Activated CD8-positive, alpha-beta memory T cell treated with anti-CD3 and anti-CD28 coated beads, Interleukin-2, amount 50 U/mL, for 24 hours (primary cell): Measurements from ENCODE around the gene HYAL2.
A peak's percentile ranks its signal among the peaks of the same experiment; 100 is the strongest.
"Not testable (repeated sequence)": the region's sequence is repeated elsewhere in the genome, so short reads cannot be mapped to it uniquely, and the experiment has no call there.

Experiments
- DNase-seq: peaks from one replicate; pipeline ENCODE4 v3.0.0-alpha.2; 2020; ENCODE audit errors: extremely low read depth

HYAL2 gene

GRCh38 chr3:50312041-50312440 lies 10.5 kb downstream of the HYAL2 start:
- not testable (repeated sequence) for DNase-seq

DNA sequence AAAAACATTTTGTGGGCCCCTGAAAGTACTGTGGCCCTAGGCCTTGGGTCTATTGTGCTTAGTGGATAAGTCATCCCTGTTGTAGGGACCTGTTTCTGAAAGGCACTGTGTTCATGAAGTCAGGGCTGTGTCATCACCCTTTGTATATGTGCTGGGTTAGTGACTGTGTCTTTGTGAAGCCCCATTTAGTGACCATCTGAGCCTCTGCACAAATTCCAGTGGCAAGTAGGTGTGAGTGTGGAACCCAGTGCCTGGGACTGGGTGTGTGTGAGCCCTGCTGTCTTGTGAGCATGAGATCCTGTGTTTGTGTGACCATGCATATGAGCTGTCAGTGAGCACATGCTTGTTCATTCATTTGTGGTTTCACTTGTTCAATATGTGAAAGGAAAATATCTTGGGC lies 17.9 kb downstream of the HYAL2 start:
- DNase-seq: no peak

GRCh38 chr3:50303013-50303815 lies 19.3 kb downstream of the HYAL2 start, which contains the start of gene HYAL1:
TSS of gene HYAL1 (minus strand) at chr3:50303574. CDS start at chr3:50302956, 618 bp downstream.
- DNase-seq: no peak

- no peak for DNase-seq
These were observed 20.2 kb downstream of the HYAL2 start for GRCh38 chr3:50302095-50303012.

- no peak for DNase-seq
These were observed 21.8 kb downstream of the HYAL2 start for GRCh38 chr3:50300681-50301254.

- DNase-seq: no peak
These were observed 22.4 kb downstream of the HYAL2 start for GRCh38 chr3:50299929-50300680.

DNA sequence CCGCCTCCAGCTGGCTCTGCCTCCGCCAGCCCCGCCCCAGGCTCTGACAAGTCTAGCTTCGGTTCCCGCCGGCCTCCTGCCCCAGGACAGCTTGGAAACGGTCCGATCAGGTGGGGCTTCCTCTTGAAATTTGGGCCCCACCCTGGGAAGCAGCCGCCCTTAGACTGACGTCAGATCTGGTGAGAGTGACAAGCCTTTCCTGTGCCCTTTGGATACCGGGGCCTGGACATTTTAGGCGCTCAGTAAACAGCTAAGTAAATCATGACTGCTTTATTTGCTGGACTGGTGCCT lies 23.0 kb downstream of the HYAL2 start:
- no peak for DNase-seq

DNA sequence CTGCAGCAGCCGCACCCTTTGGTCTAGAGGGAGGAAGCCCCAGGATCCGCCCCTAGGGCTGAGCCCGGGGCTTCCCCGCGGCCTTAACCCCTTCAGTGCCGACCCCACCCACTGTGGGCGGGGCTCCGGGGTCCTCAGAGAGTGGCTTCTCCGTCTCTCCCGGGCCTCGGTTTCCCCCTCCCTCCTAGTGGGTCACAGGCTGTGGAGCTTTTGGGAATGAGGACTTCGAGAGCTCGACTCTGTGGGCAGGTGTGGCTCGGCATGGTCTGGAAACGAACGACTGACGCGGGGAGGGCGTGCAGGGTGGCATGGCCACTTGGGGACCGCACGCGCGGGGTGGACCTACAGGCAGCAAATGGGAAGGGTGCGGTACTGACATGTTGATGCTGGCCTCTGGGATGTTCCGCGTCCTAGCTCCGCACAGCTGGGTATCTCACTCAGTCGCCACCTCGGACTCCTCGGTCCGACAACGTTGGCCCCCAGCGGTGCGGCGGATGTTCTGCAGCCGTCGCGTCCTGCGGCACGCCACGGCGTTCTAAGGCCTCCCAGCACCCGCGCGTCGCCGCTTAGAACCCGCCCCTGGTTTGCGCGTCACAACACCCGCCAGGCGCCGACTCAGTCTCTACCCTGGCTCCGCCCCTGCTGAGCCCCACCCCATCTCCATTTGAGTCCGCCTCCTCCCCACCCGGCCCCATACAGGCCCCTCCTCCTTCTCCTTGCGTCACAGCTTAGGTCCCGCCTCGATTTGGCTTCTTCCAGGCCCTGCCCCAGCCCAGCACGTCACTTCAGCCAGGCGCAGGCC lies 23.5 kb downstream of the HYAL2 start, which contains the start of the genes HYAL3 and NAA80:
Gene HYAL3 (minus strand): TSS at position 570 of the 802 bp plus-strand sequence. CDS start 3,803 bp downstream, outside the sequence.
Gene NAA80 (minus strand): TSS at position 570 of the 802 bp plus-strand sequence. CDS start 1,942 bp downstream, outside the sequence.
- DNase-seq: peak; percentile 98

GRCh38 chr3:50297896-50298725 lies 24.4 kb downstream of the HYAL2 start:
- DNase-seq: no peak

DNA sequence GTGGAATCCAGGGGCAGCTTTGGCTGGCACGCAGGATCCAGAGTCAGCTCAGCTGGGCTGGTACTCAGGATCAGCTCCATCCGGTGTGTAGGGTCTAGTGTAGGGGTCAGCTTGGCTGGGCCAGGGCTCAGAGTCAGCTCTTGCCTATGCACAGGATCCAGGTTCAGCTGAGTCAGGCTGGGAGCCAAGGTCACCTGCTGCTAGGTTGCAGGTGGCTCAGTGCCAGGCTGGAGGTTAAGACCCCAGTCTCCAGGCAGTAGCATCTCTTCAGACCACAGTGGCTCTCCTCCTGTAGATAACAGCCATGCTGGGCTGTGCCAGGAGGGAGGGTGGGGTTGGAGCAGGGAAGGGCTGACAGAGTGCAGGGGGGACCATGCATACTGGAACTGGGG lies 25.2 kb downstream of the HYAL2 start:
- DNase-seq: no peak

DNA sequence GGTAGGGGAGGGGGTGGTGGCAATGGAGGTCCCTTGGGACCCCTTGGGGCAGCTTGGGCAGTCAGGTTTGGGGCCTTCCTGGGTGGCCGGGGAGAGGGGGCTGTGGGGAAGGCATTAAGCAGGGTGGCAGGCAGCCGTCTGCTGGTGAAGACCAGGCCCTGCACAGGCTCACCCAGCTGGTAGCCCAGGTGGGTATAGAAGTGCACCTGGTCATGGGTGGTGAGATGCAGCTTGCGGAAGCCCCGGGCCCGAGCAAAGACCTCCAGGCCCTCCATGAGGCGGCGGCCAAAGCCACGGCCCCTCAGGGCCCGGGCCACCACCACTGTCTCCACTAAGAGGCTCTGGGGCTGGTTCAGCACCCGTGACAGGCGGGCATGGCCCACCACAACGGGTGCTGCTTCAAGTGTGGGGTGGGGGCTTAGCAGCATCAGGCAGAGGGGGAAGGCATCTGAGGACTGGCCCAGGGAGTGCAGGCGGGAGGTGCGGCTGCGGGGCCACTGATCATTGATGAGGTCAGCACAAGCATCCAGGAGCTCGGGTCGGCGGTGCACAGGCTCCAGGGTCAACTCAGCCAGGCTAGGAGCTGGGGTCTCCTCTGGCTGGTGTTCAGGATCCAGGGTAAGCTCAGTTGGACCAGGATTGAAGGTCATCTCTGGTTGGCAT lies 25.7 kb downstream of the HYAL2 start:
- DNase-seq: no peak

DNA sequence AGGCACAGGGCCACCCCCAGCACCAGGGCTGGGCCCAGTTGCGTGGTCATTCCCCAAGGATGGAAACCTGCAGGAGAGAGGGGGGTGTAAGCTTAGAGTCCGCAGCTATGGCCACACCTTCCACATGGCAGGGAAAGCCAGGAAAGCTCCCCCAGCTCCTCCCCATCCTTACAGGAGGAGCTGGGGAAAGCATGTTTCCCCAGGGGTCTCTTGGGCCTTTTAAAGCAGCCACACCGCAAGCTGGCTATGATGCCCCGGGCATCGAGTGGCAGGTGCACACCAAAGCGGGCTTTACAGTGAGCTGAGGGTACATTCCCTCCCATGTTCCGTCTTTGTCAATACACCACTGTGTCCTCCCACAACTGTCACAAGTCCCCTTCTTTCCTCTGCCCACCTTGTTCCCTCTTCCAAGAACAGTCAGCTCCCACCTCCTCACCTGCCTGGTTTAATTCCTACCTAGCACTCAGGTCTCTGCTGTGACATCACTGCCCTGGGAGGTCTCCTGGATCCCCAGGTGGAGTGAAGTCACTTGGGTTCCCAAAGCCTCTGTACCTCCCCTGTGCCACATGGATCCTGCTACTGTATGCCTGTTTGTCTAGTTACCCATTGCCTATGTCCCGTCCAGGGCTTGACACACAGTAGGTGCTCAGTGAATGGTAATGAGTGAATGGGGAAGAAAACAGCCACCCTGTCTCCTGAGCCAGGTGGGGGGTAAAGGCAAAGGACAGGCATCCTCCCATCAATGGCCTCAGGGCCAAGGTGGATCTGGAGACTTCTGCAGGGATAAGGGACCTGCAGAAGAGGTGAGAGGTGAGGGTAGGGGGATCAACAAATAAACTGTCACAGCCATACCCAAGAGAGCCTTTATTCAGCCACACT lies 26.8 kb downstream of the HYAL2 start:
- no peak for DNase-seq

- no peak for DNase-seq
These were observed 27.8 kb downstream of the HYAL2 start for GRCh38 chr3:50294492-50295403.

- DNase-seq: no peak
These were observed 28.5 kb downstream of the HYAL2 start for GRCh38 chr3:50294089-50294488.

- DNase-seq: no peak
These were observed 29.3 kb downstream of the HYAL2 start for GRCh38 chr3:50293079-50293801.
